Measurements from ENCODE around the gene MRGPRX2.

Gene MRGPRX2

DNA sequence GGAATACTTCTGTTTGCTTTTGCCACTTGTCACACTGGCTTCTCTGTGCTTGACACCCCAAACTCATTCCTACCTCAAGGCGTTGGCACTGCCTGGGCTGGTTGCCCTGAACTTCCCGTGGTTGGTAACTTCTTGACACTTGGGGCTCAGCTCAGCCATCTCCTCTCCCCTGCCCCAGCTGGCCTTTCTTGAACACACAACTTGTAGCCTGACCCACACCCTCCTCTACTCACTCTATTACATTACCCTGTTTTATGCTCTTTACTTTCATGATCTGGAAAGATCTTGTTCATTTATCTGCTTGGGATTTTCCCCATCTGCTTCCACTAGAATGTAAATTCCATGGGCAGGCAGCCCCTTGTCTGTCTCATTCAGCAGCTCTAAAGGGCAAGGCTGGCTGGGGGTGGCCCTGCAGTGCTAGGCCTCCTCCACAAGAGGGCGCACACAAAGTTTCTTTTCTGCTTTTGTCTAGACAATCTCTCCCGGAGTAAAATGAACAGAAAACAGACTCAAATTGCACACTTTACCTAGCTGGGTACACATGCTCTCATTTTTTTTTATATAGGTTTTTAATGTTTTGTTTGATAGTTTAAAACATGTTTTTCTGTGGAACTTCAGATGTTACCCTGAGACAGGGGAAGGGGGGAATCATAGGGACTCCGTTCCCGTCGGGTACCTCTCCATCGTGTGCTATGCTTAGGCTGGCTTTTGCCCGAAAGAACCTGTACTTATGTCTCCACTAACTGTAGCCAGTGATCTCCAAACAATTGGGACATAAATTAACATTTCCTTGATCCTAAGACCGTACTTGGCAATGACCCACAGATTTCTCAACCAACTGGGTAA is 16.4 kb upstream of the MRGPRX2 start:
- in situ Hi-C loops (cut with HindIII; ENCODE audit: low sequenced_read_pairs): no loop called here

DNA sequence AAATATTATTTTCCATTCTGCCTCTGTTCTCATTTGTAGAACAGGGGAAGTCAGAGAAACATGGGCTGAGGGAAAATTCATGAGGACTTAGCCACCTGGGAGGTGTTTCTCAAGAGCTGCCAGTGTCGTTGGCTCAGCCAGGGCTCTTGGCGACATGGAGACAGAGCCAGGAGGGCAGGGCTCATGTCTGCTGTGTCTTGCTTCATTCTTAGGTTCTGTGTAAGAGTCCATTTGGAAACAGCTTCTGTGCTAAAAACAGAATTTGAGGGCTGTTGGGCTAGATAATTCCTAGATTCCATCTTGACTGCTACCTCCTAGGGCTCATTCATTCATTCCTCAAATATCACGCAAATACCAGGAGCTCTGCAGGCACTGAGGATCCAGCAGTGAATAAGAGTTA is 15.1 kb upstream of the MRGPRX2 start:
- in situ Hi-C loops (cut with HindIII; ENCODE audit: low sequenced_read_pairs): no loop called here

DNA sequence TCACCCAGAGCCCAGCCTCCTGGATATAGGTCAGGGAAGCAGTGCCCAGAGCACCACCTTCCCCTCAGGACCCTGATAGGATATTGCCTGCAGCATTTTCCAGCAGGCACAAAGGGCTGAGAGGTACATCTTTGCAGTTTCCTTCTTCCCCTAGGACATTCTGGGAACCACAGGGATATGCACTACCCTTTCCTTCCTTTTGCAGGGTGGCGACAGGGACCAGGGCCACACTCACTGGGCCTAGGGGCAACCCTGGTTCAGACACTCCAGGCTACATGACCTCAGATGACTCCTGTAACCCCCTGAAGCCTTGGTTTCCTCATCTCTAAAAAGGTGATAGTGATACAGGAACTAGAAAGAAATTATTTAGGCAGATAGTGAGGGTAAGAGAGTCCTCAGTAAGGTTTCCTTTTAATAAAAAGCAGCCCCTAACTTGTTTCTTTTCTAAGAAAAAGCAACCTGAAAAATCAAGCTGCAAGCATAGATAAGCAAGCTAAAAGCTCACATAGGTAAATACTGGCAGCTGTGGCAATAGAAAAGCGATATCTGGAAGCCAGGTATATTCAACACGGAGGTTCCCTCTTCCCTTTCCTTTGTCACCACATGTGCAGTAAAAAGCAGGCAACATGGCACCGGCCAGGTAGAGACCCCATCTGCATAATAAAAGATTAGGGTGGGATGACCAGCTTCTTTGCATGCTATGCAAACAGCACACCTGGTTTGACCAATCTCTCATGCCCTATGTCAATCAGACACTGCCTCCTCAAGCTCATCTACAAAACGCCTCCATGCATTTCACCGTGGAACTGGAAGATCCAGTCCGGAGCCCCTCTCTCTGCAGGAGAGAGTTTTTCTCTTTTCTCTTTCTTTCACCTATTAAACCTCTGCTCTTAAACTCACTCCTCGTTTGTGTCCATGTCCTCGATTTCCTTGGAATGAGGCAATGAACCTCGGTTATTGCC is 13.2 kb upstream of the MRGPRX2 start:
- in situ Hi-C loops (cut with HindIII; ENCODE audit: low sequenced_read_pairs): no loop called here

DNA sequence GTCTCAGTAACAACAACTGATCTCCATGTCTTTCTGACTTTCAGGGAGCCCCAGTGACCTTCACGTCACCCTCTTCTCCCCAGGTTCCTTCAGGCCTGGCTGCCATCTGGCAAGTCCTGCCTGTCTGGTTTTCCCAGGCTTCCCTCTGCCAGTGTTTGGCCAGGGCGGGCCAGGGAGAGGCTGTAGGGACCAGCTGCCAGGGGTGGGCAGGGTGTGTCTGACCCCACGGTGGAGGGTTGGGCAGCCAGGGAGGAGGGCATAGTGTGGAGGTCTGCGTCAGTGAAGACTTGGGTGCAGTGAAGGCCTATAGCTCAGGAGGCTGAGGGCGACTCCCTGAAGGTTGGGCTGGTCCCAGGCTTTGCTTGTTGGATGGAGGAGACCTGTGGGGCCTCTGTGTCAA is 11.9 kb upstream of the MRGPRX2 start:
- in situ Hi-C loops (cut with HindIII; ENCODE audit: low sequenced_read_pairs): no loop called here

DNA sequence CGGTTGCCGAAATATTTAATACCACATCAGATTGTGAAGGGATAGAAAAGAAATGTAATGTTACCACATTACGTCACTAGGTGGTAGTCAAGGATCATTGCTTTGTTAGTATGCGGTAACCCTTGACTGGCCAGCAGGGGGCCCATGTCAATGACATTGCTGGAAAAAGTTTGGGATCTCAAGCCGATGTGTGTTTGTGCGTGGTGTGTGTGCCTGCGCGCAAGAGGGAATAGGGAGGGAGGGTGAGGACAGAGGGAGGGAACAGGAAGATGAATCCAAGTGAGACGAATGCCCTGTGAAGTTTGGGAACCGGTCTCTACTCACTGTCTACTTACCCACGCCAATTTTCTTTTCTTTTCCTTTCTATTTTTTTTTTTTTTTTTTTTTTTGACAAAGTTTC is 10.7 kb upstream of the MRGPRX2 start:
- in situ Hi-C loops (cut with HindIII; ENCODE audit: low sequenced_read_pairs): no loop called here

DNA sequence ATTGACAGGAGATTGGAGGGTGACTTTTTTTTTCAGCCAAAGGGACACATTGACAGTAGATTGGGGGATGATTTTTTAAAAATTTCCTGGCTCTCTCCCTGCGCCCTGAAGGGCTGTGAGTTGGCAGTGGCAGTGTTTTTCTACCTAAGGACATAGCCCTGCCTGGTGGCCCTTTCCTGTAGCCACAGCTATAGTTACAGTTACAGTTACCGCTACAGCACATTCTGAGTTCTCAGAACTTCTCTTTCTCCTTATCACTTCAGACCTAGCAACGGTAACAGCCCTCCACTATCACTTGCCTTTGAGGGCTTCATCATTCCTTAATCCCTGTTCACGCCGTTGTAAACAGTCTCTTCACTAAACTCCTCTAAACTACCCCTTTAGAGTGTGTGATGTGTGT is 684 bp downstream of the MRGPRX2 start:
- in situ Hi-C loops (cut with HindIII; ENCODE audit: low sequenced_read_pairs): no loop called here

DNA sequence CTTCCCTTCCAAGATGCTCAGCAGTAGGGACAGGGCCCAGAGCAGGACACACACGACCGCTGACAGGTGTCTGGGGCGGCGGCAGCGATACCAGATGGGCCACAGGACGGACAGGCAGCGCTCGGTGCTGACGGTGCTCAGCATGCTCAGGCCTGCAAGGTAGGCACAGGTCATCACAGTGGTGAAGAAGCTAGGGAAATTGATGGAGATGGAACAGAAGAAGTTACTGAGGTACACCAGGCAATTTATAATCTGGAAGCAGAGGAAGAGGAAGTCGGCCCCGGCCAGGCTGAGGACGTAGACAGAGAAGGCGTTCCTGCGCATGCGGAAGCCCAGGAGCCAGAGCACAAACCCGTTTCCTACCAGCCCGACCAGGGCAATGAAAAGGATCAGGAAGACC is 4.6 kb downstream of the MRGPRX2 start:
- in situ Hi-C loops (cut with HindIII; ENCODE audit: low sequenced_read_pairs): no loop called here

DNA sequence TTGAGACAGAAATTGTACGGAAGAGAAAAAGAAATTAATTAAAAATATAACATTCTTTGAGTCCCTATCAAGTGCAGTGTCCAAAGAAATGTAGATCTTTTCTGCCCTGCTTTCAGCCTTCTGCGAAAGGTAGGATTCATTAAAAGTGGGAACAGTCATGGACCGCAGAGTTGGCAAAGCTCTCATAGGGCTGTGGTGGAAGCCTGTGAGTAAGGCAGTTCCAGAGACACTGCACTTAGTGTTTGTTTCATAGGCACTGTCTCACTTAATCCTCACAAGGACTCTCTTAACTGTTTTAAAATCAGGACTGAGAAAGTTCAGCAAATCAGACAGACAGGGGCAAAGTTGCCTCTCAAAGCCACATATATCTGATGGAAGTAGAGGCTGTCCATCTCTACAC is 5.5 kb downstream of the MRGPRX2 start:
- in situ Hi-C loops (cut with HindIII; ENCODE audit: low sequenced_read_pairs): no loop called here

DNA sequence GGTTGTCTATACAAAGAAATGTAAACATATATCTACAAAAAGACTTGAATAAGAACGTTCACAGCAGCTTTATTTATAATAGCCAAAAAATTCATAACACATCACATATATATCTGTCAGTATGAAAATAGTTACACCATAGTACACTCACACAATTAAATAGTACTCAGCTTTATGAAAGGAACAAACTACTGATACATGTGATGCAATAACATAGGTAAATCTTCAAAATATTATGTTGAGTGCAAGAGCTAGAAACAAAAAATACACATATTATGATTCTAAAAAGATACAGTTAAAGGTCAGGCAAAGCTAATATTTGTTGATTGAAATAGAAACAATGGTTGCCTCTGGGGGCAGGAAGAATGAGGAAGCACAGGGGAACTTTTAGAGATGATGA is 6.6 kb downstream of the MRGPRX2 start:
- in situ Hi-C loops (cut with HindIII; ENCODE audit: low sequenced_read_pairs): no loop called here

DNA sequence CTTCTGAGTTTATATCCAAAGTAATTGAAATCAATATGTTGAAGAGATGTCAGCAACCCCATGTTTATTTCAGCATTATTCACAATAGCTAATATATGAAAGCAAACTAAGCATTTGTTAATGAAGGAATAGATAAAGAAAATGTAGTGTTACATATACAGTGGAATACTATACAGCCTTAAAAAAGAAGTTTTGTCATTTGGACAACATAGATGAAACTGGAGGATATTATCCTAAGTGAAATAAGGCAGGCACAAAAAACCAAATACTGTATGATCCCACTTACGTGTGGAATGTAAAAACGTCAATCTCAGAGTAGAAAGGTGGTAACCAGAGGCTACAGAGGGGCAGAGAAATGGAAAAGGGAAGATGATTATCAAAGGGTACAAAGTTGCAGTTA is 10.2 kb downstream of the MRGPRX2 start:
- in situ Hi-C loops (cut with HindIII; ENCODE audit: low sequenced_read_pairs): no loop called here

DNA sequence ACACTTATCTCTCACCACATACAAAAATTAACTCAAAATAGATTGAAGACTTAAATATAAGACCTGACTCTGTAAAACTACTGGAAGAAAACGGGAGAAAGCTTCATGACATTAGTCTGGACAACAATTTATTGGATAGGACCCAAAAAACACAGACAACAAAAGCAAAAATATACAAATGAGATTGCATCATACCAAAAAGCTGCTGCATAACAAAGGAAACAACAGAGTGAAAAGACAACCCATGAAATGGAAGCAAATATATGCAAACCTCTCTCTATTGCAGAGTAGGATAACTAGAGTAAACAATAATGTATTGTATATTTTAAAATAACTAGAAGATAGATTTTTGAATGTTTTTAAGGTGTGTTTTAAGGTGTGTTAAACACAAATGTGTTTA is 11.2 kb downstream of the MRGPRX2 start:
- in situ Hi-C loops (cut with HindIII; ENCODE audit: low sequenced_read_pairs): no loop called here

DNA sequence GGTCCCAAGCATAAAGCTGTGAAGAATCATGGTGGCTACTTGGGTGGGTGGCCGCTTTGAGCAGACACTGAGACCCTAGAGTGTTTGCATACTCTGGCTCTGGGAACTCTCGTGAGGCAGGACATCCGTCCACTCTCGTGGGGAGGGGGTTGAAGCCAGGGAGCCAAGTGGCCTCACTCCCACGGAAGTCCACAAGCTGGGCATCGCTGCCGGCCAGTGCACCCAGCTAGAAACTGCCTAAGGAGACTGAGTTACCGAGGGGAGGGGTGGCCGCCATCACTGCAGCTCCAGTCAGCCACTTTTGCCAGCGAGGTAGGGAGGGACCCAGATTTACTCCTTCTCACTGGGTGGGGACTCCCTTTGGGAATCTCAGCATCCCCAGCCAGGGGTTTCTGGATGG is 20.5 kb downstream of the MRGPRX2 start:
- in situ Hi-C loops (cut with HindIII; ENCODE audit: low sequenced_read_pairs): no loop called here

DNA sequence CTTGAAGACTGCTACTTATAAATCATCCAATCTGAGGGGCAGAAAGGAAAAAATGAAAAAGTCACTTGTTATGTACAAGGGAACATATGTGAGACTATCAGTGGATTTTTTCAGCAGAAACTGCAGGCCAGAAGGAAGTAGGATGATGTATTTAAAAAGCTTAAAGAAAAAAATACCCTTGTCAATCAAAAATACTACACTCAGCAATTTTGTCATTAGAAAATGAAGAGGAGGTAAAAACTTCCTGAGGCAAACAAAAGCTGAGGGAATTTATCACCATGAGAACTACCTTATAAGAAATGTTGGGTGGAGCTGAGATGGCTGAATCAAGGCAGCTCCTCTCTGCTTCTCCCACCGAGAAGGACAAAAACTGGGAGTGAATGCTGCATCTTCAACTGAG is 21.1 kb downstream of the MRGPRX2 start:
- in situ Hi-C loops (cut with HindIII; ENCODE audit: low sequenced_read_pairs): no loop called here

DNA sequence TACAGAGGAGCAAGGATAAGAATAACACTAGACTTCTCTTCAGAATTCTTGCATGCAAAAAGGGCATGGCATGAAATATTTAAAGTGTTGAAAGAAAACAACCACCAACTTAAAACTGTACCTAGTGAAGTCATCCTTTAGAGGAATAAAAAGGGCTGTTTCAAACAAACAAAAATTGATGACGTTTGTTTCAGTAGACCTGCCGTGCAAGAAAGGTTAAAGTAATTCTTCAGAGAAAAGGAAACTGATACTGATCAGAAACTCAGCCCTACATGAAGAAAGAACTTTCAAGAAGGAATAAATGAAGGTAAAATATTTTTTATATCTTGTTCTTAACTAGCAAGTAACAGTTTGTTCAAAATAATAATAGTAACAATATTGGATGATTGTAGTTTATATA is 27.5 kb downstream of the MRGPRX2 start:
- in situ Hi-C loops (cut with HindIII; ENCODE audit: low sequenced_read_pairs): no loop called here

DNA sequence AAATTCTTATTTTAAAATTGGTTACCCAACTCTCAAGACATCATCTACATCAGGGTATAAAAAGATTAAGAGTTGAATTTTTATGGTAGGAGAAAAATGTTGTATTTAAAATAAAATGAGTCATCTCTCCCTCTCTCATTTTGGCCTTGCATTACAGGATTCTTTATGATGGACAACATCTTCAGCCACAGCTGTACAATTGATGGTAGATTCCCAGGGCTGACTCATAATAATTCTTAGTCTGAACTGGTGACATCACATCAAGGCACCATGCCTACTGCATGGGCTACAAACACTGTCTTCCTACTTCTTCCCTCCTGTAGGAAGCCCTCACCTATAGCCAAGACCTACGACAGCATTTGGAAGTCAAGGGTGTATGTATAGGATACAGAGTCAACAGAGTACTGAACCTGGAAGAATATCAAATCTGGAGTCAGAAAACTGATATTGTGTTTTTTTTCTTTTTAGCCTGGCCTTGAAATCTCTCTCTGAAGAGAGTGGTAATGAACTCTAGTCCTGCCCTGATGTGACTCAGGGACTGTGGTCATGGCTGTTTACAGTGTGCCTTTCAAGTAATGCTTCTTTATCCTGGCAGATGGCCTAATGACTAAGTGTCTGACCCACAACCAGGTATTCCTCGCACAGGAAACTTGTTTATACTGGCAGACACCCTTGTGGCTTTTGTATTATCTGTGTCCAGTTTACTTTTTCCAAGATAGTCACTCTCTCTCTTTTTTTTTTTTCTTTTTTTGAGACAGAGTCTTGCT is 32.5 kb downstream of the MRGPRX2 start:
- in situ Hi-C loops (cut with HindIII; ENCODE audit: low sequenced_read_pairs): no loop called here

DNA sequence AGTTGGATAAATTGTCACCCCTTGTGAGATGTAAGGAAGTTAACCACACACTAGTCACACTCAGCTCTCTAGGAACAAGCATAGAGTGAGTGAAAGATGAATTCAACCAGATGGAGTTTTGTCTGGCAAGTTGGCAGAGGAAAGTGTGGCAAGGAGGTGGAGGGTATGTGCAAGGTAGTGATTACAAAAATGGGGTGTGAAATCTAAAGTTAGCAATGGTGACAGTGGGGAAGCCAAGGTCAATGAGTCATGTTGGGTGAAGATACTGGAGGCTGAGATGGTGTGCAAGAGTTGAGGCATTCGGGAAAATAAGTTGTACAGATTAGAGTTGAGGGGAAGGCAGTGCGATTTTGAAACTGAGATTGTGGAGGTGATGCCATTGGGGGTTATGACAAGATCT is 33.7 kb downstream of the MRGPRX2 start:
- in situ Hi-C loops (cut with HindIII; ENCODE audit: low sequenced_read_pairs): no loop called here

DNA sequence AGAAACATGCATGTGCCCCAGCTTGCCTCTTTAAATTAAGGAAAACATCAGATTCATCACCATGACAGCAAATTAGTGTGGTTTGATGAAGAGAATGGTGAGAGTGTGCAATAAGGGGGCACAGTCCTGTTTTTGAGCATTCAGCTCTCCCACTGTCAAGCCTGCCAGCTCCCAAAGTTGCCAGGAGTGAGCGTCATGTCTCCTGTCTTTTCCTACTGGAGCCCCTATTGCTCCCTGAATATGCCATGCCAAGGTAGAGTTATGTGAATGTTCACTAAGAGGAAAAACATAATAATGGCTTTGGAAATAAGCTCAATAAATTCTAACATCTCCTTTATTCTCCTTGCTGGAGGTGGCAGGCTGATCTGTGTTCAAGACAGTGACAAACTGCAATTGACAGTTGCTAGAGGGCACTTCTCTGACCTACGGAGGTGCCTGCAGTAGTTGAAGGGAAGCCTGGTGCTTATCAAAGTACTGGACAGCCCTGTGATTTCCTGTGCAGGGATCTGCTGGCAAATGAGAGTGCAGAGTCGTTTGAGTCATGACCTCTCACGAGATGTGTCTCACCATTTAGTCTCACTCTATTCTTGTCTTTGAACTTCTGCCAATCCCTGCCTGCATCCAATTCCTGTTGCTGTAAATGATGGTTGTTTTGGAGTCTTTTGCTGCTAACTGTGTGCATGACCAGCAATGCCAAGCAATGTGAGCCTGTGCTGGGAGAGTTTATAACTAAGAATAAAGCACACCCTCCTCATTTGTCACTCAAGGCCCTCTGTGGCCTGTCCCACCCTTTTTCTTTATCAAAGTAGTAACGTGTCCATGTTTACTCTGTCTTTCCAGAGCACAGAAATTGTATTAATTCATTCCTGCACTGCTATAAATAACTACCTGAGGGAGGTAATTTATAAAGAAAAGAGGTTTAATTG is 34.8 kb downstream of the MRGPRX2 start:
- in situ Hi-C loops (cut with HindIII; ENCODE audit: low sequenced_read_pairs): no loop called here

DNA sequence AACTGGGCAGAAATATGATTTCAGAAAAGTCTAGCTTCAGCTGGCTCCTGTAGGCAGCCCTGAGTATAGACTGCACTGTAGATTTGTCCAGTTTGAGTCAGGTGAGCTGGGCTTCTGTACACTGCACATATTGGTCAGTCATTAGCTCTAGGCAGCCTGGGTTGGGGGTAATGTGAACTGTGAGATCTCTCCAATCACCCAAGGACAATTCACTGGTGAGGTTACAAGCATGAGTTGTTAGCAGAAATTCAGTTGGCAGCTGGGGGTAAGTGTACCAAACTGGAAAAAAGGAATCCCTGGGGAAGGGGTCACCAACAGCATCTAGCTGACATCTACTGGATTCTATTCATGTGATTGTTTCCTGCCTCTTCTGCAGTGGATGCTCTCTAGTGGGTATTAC is 39.7 kb downstream of the MRGPRX2 start:
- in situ Hi-C loops (cut with HindIII; ENCODE audit: low sequenced_read_pairs): no loop called here

DNA sequence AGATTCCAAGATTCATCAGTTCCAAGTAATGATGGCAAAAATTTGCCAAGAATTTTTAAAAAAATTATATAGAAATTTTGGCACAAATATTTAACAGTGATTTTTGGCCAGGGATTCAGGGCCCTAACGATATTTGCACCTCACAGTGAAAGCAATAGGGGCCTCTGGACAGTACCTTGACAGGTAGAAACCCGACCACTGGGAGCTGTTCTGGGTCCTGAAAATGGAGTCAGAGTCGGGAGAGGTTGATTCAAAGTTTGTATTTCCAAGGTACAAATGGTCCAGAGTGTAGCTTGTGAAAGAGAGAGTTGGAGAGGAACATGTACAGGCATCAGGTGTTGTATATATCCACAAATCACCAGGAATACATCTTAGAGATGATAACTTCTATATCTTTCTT is 41.6 kb downstream of the MRGPRX2 start:
- in situ Hi-C loops (cut with HindIII; ENCODE audit: low sequenced_read_pairs): no loop called here

DNA sequence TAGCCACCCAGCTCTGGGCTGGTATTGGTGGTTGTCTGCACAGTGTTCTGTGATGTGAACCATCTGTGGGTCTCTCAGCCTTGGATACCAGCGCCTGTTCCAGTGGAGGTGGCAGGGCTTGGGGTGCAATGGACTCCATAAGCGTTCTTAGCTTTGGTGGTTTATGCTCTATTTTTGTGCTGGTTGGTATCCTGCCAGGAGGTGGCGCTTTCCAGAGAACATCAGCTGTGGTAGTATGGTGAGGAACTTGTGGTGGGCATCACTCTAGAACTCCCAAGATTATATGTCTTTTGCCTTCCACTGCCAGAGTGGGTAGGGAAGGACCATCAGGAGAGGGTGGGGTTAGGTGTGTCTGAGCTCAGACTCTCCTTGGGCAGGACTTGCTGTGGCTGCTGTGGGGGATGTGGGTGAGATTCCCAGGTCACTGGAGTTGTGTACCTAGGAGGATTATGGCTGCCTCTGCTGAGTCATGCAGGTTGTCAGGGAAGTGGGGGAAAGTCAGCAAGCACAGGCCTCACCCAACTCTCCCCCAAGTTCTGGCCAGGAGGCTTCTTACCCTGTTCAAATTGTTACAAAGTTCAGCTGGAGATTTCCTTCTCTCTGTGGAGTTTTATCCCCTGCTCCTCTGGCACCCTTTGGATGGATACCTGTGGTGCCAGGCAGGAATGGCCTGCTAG is 47.2 kb downstream of the MRGPRX2 start:
- in situ Hi-C loops (cut with HindIII; ENCODE audit: low sequenced_read_pairs): no loop called here
